Lower leg skin (tissue), 3 donors: ENCODE data around the gene POLK.

ENCODE experiments used
- POLR2A ChIP-seq, 2 donors: fragments of 450-650 bp; IDR thresholded peaks; one replicate each; pipeline ENCODE4 v1.6.1; 2016 to 2017; ENCODE audit warnings: antibody characterized with exemption in 2 of 2, mild to moderate bottlenecking in 1 of 2, moderate library complexity in 1 of 2
- TF ChIP-seq, protein P1 (sequence below), 3 donors: fragments of 450-650 bp; IDR thresholded peaks; one replicate each; pipeline ENCODE4 v1.5.1; 2016; ENCODE audit warnings: antibody characterized with exemption in 3 of 3, mild to moderate bottlenecking in 3 of 3, moderate library complexity in 2 of 3

DNA sequence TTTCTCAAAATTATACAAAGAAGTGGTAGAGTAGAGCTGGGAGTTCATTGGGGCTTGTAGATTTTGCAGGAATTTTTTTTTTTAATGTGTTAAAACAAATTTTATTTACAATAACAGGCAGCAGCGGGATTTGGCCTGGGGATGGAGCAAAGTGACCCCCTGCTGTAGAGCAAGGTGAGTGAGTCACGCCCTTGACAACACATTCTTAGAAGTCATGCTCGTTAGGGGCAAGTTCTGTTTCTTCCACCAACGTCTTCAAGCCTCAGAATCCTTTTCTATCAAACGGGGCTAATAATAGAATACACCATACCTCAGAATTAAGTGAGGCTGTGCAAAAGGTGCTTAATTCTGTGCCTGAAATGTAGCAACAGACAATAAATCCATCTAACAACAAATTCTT lies 98.5 kb downstream of the POLK start:
- TF ChIP-seq, protein P1, sequence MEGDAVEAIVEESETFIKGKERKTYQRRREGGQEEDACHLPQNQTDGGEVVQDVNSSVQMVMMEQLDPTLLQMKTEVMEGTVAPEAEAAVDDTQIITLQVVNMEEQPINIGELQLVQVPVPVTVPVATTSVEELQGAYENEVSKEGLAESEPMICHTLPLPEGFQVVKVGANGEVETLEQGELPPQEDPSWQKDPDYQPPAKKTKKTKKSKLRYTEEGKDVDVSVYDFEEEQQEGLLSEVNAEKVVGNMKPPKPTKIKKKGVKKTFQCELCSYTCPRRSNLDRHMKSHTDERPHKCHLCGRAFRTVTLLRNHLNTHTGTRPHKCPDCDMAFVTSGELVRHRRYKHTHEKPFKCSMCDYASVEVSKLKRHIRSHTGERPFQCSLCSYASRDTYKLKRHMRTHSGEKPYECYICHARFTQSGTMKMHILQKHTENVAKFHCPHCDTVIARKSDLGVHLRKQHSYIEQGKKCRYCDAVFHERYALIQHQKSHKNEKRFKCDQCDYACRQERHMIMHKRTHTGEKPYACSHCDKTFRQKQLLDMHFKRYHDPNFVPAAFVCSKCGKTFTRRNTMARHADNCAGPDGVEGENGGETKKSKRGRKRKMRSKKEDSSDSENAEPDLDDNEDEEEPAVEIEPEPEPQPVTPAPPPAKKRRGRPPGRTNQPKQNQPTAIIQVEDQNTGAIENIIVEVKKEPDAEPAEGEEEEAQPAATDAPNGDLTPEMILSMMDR (IDR thresholded peaks at IDR 0.05) = no peak
- no peak for TF ChIP-seq POLR2A (IDR thresholded peaks at IDR 0.05)
